Measurements from ENCODE around the gene MCM9. TPM values are rescaled to one million over a fixed set of nuclear protein-coding genes. Genes with fewer than 3 reads are reported as not detected.
A peak's percentile ranks its signal among the peaks of the same experiment; 100 is the strongest.

MCM9 gene
- total RNA-seq, 3 donors from 2014 or later (not counting 1 experiment from before 2014, with no cell fraction given), result 45.2 to 53.4 (median 52.5) TPM

DNA sequence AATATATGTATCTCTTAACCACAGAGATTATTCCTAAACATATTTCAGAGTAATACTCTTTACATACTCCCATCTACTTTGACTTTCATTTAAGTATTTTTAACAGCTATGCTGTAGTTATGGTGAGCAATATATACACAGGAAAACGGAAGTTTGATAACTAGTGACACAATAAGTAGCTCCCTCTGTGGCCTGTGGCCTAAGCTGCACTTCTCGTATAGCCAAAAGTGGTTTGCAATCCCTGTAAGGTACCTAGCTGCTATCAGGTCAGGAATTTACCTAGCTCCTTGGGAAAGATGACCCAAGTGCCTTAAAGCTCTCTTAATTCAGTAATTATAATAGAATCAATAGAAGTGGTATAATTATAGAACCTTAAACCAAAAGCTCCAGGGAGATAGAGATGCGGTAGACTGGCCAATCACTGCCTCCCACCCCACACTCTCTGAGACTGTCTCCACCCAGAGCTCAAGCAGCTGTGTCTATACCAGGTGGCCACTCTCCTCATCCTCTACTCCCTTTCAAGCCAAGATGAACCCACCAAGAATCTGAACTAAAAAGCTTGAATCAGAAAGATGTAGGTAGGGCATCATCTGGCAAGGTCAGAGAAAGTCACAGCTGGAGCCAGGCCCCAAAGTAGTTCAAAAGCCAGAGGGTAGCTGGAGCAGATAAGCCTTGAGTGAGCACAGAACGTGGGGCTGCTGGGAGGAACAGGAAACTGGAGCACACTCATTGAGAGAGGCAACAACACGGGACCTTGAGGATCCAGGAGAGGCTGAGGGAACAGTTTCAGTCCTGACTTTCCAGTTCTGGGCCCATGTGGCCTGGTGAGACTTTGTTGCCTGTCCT, 125.9 kb downstream of the MCM9 start:
- H3K4me1 Mint-ChIP-seq, result peaks cover 54 to 56% of the 10 kb centered on the region in 2 donors
- TF ChIP-seq, protein P1, sequence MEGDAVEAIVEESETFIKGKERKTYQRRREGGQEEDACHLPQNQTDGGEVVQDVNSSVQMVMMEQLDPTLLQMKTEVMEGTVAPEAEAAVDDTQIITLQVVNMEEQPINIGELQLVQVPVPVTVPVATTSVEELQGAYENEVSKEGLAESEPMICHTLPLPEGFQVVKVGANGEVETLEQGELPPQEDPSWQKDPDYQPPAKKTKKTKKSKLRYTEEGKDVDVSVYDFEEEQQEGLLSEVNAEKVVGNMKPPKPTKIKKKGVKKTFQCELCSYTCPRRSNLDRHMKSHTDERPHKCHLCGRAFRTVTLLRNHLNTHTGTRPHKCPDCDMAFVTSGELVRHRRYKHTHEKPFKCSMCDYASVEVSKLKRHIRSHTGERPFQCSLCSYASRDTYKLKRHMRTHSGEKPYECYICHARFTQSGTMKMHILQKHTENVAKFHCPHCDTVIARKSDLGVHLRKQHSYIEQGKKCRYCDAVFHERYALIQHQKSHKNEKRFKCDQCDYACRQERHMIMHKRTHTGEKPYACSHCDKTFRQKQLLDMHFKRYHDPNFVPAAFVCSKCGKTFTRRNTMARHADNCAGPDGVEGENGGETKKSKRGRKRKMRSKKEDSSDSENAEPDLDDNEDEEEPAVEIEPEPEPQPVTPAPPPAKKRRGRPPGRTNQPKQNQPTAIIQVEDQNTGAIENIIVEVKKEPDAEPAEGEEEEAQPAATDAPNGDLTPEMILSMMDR (IDR thresholded peaks at IDR 0.05), result peak; percentile 35
- H3K27ac ChIP-seq (ENCODE audit: low read length), result peak overlapping the region; percentile 92
- peaks cover 22% of the 10 kb centered on the region for H3K4me1 ChIP-seq (ENCODE audit: control insufficient read depth, insufficient read depth, low read length)
- intact Hi-C loops (cut with micrococcal nuclease), result loop anchor here (5.0 to 10.0 kb wide), 2 partner anchors 102 to 244 kb away; no protein-coding TSS in a partner anchor
- no peaks in the 10 kb centered on the region for H3K9me3 Mint-ChIP-seq
- H3K27me3 Mint-ChIP-seq (ENCODE audit: low read depth in 2 of 2), result no peaks in the 10 kb centered on the region
- H3K36me3 Mint-ChIP-seq, result no peaks in the 10 kb centered on the region
- no peaks in the 10 kb centered on the region for H3K27me3 ChIP-seq (ENCODE audit: control insufficient read depth, insufficient read depth, low read length)
- H3K4me3 Mint-ChIP-seq, result peak overlapping the region; percentile 80
- peak in 1 of 2 donors; percentile 68 for DNase-seq
- H3K27ac Mint-ChIP-seq, result peak overlapping the region; percentile 96 to 99
- peak; percentile 79 to 90 (median 83) for ATAC-seq
- peaks cover 2% of the 10 kb centered on the region for H3K36me3 ChIP-seq (ENCODE audit: control insufficient read depth, insufficient read depth, low read length)
- no peaks in the 10 kb centered on the region for H3K9me3 ChIP-seq (ENCODE audit: control insufficient read depth, insufficient read depth, low read length)
- 46% methylated on average over 5 of the region's 5 CpGs for WGBS (ENCODE audit: insufficient coverage)
- H3K4me3 ChIP-seq (ENCODE audit: low read length), result no peak overlapping the region

DNA sequence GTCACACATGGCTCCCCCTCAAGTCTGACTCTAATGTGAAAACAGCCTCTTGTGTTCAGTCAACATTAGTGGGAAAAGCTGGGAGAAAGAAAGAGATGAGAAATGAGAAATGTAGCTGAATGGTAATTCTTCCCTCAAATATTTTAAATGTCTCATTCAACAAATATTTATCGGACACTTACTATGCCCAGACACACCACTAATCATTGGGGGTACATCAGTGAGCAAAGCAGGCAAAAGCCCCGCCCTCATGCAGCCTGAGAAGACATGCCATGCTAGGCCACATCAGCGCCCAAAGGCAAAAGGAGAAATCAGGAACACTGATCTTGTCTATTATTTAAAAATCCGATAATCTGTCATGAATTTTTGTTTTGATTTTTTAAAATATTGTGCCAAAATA, 130.9 kb downstream of the MCM9 start:
- Mint-ChIP-seq H3K9me3 (no peaks in the 10 kb centered on the region), H3K27me3 (ENCODE audit: low read depth in 2 of 2) (no peaks in the 10 kb centered on the region), H3K4me3 (no peak overlapping the region), H3K4me1 (peaks cover 30 to 33% of the 10 kb centered on the region in 2 donors), H3K36me3 (no peaks in the 10 kb centered on the region), H3K27ac (no peak overlapping the region)
- Histone ChIP-seq H3K36me3 (ENCODE audit: control insufficient read depth, insufficient read depth, low read length) (no peaks in the 10 kb centered on the region), H3K4me1 (ENCODE audit: control insufficient read depth, insufficient read depth, low read length) (peaks cover 20% of the 10 kb centered on the region), H3K9me3 (ENCODE audit: control insufficient read depth, insufficient read depth, low read length) (no peaks in the 10 kb centered on the region), H3K27me3 (ENCODE audit: control insufficient read depth, insufficient read depth, low read length) (no peaks in the 10 kb centered on the region), H3K27ac (ENCODE audit: low read length) (no peak overlapping the region), H3K4me3 (ENCODE audit: low read length) (no peak overlapping the region)
- ATAC-seq (no peak), DNase-seq (no peak)
- intact Hi-C loops (cut with micrococcal nuclease), result loop anchor here (10.0 kb wide), 1 partner anchor 239 kb away; no protein-coding TSS in a partner anchor
- WGBS (ENCODE audit: insufficient coverage), result 97% methylated on average over 4 of the region's 4 CpGs
- TF ChIP-seq, protein P1 (IDR thresholded peaks at IDR 0.05), result no peak

DNA sequence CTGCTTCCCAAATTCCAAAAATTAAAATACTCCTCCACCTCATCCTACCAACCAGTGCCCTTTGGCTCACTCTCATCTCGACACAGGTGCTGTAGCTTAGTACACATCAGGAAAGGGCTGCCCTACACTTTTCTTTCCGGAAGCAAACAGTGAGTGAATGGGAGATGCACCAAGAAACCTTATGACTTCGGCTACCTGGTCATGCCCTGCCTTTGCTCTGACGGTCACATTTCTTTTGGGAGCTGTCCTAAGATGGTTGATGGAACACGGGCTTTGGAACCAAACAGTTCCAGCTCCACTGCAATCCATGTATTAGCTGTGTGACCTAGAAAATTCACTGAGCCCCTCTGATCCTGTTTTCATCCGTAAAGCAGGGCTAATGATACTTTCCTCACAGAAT, 133.7 kb downstream of the MCM9 start:
- intact Hi-C loops (cut with micrococcal nuclease), result loop anchor here (2.0 to 10.0 kb wide), 2 partner anchors 236 to 824 kb away; no protein-coding TSS in a partner anchor
- H3K27ac Mint-ChIP-seq, result no peak overlapping the region
- no peak overlapping the region for H3K4me3 Mint-ChIP-seq
- no peak overlapping the region for H3K27ac ChIP-seq (ENCODE audit: low read length)
- no peaks in the 10 kb centered on the region for H3K9me3 Mint-ChIP-seq
- H3K4me3 ChIP-seq (ENCODE audit: low read length), result no peak overlapping the region
- no peak for ATAC-seq
- DNase-seq, result no peak
- no peaks in the 10 kb centered on the region for H3K36me3 Mint-ChIP-seq
- H3K27me3 ChIP-seq (ENCODE audit: control insufficient read depth, insufficient read depth, low read length), result no peaks in the 10 kb centered on the region
- H3K4me1 ChIP-seq (ENCODE audit: control insufficient read depth, insufficient read depth, low read length), result peaks cover 15% of the 10 kb centered on the region
- H3K4me1 Mint-ChIP-seq, result peaks cover 16% of the 10 kb centered on the region in 2 donors
- TF ChIP-seq, protein P1 (IDR thresholded peaks at IDR 0.05), result no peak
- H3K9me3 ChIP-seq (ENCODE audit: control insufficient read depth, insufficient read depth, low read length), result no peaks in the 10 kb centered on the region
- H3K36me3 ChIP-seq (ENCODE audit: control insufficient read depth, insufficient read depth, low read length), result no peaks in the 10 kb centered on the region
- 97% methylated on average over 5 of the region's 6 CpGs for WGBS (ENCODE audit: insufficient coverage)
- no peaks in the 10 kb centered on the region for H3K27me3 Mint-ChIP-seq (ENCODE audit: low read depth in 2 of 2)

All from natural killer cell (primary cell).